Measurements from ENCODE around the gene DLG3. TPM values are rescaled to one million over a fixed set of nuclear protein-coding genes. Genes with fewer than 3 reads are reported as not detected.
"Not testable (repeated sequence)": the region's sequence is repeated elsewhere in the genome, so short reads cannot be mapped to it uniquely, and the experiment has no call there.

The DLG3 gene
- total RNA-seq (2014; rRNA removed) (26.4 and 32.7 TPM in 2 replicates), Bru-seq, nascent RNA (percentile 82 among the genes with signal in this experiment), BruChase-seq, experiment 1, labeled RNA remaining after a 6-hour chase (percentile 81 among the genes with signal in this experiment), BruChase-seq, experiment 2, labeled RNA remaining after a 2-hour chase (percentile 82 among the genes with signal in this experiment)
- long read RNA-seq, full-length matches to known transcripts = 39 of 100 reads
- long read RNA-seq, partial matches to known transcripts = 32 of 100 reads
- long read RNA-seq, other reads (novel, unspliced or antisense) = 29 of 100 reads

GRCh38 chrX:70444326-70444945, at the start of gene DLG3:
Gene DLG3 (plus strand): TSS chrX:70444835. CDS start chrX:70445202, 367 bp downstream.
- Histone ChIP-seq H3K9me2 (replicated peaks; ENCODE audit: low read length) (no peaks in the 10 kb centered on the region), H3K27ac (ENCODE audit: low read length) (no peak within 1 kb of the TSS), H3F3A (ENCODE audit: low read length, unreplicated experiment) (no peaks in the 10 kb centered on the region), H3K27me3 (ENCODE audit: low read length) (peaks cover 26% of the 10 kb centered on the region), H2AFZ (ENCODE audit: low read length) (no peak within 1 kb of the TSS), H3K9ac (ENCODE audit: low read length) (no peak within 1 kb of the TSS), H4K20me1 (ENCODE audit: low read length) (no peaks in the 10 kb centered on the region), H3K36me3 (ENCODE audit: low read depth, low read length) (no peaks in the 10 kb centered on the region), H3K9me3 (ENCODE audit: low read length) (no peaks in the 10 kb centered on the region), H3K4me2 (ENCODE audit: low read length) (peak within 1 kb of the TSS; percentile 28; the same call in 1 of the 2 replicates), H3K79me2 (ENCODE audit: low read length) (no peaks in the 10 kb centered on the region), H3K4me3 (ENCODE audit: low read length) (no peak within 1 kb of the TSS), H3K4me1 (ENCODE audit: insufficient read depth, low read length) (no peaks in the 10 kb centered on the region)
- no peak for TF ChIP-seq EZH2phosphoT487 (IDR thresholded peaks at IDR 0.05; ENCODE audit: borderline replicate concordance, low read length)
- no peak for TF ChIP-seq EZH2 (IDR thresholded peaks at IDR 0.05; ENCODE audit: low read length, unreplicated experiment)
- TF ChIP-seq CTCF (conservative IDR thresholded peaks at IDR 0.05; ENCODE audit: low read depth, low read length) = no peak
- intact Hi-C loops (cut with micrococcal nuclease) = no loop called here
- ChIA-PET POLR2A (ENCODE audit: unreplicated experiment) (no interaction called here), CTCF (no interaction called here)
- DNase-seq (peak; percentile 30), ATAC-seq (peak; percentile 77)
- BruUV-seq (replicated peaks) = no TSS peak

GRCh38 chrX:70398899-70399298, 45.7 kb upstream of the DLG3 start:
- intact Hi-C loops (cut with micrococcal nuclease) = no loop called here
- H3K9ac ChIP-seq (ENCODE audit: low read length) = no peak overlapping the region
- H3K27ac ChIP-seq (ENCODE audit: low read length) = no peak overlapping the region
- DNase-seq (no peak), ATAC-seq (no peak)
- TF ChIP-seq EZH2phosphoT487 (IDR thresholded peaks at IDR 0.05; ENCODE audit: borderline replicate concordance, low read length) = no peak
- TF ChIP-seq EZH2 (IDR thresholded peaks at IDR 0.05; ENCODE audit: low read length, unreplicated experiment) = no peak
- TF ChIP-seq CTCF (conservative IDR thresholded peaks at IDR 0.05; ENCODE audit: low read depth, low read length) = no peak
- ChIA-PET POLR2A (ENCODE audit: unreplicated experiment) (no interaction called here), CTCF (no interaction called here)
- H3K36me3 ChIP-seq (ENCODE audit: low read depth, low read length) = peaks cover 32% of the 10 kb centered on the region
- no peak overlapping the region for H3K4me3 ChIP-seq (ENCODE audit: low read length)
- no peaks in the 10 kb centered on the region for H4K20me1 ChIP-seq (ENCODE audit: low read length)
- H3K79me2 ChIP-seq (ENCODE audit: low read length) = no peaks in the 10 kb centered on the region
- no peaks in the 10 kb centered on the region for H3F3A ChIP-seq (ENCODE audit: low read length, unreplicated experiment)
- BruUV-seq (replicated peaks) = no TSS peak
- H3K27me3 ChIP-seq (ENCODE audit: low read length) = no peaks in the 10 kb centered on the region
- H3K9me3 ChIP-seq (ENCODE audit: low read length) = no peaks in the 10 kb centered on the region
- H2AFZ ChIP-seq (ENCODE audit: low read length) = no peak overlapping the region
- no peaks in the 10 kb centered on the region for H3K4me1 ChIP-seq (ENCODE audit: insufficient read depth, low read length)
- H3K4me2 ChIP-seq (ENCODE audit: low read length) = no peak overlapping the region
- no peaks in the 10 kb centered on the region for H3K9me2 ChIP-seq (replicated peaks; ENCODE audit: low read length)

GRCh38 chrX:70400181-70400580, 44.5 kb upstream of the DLG3 start:
- BruUV-seq (replicated peaks); CTCF ChIA-PET; POLR2A ChIA-PET (ENCODE audit: unreplicated experiment); intact Hi-C loops (cut with micrococcal nuclease); H3K4me3 ChIP-seq (ENCODE audit: low read length); H3K79me2 ChIP-seq (ENCODE audit: low read length); DNase-seq; H3F3A ChIP-seq (ENCODE audit: low read length, unreplicated experiment); H3K4me2 ChIP-seq (ENCODE audit: low read length); H3K27ac ChIP-seq (ENCODE audit: low read length); H3K9me2 ChIP-seq (replicated peaks; ENCODE audit: low read length); H3K4me1 ChIP-seq (ENCODE audit: insufficient read depth, low read length); H3K27me3 ChIP-seq (ENCODE audit: low read length); H3K9me3 ChIP-seq (ENCODE audit: low read length); H4K20me1 ChIP-seq (ENCODE audit: low read length); H2AFZ ChIP-seq (ENCODE audit: low read length); ATAC-seq; H3K9ac ChIP-seq (ENCODE audit: low read length): not testable (repeated sequence)
- peaks cover 44% of the 10 kb centered on the region for H3K36me3 ChIP-seq (ENCODE audit: low read depth, low read length)

All from PC-3 (cell line).